HG03342 (cell line): ENCODE data around the gene VAPA.
"Not testable (repeated sequence)": the region's sequence is repeated elsewhere in the genome, so short reads cannot be mapped to it uniquely, and the experiment has no call there.

Experiments used
- ATAC-seq: cut with Tn5 transposase; IDR thresholded peaks from one replicate; pipeline ENCODE4 v1.9.1; 2021; ENCODE audit warnings: mild to moderate bottlenecking, moderate library complexity; ENCODE audit not compliant: unreplicated experiment

The VAPA gene

GRCh38 chr18:9885170-9886004 is 28.4 kb upstream of the VAPA start, which contains the start of gene TXNDC2:
TSS of gene TXNDC2 (plus strand) at chr18:9885973. CDS start at chr18:9886681, 708 bp downstream.
- ATAC-seq = no peak

GRCh38 chr18:9886005-9886348 is 27.8 kb upstream of the VAPA start:
- no peak for ATAC-seq

DNA sequence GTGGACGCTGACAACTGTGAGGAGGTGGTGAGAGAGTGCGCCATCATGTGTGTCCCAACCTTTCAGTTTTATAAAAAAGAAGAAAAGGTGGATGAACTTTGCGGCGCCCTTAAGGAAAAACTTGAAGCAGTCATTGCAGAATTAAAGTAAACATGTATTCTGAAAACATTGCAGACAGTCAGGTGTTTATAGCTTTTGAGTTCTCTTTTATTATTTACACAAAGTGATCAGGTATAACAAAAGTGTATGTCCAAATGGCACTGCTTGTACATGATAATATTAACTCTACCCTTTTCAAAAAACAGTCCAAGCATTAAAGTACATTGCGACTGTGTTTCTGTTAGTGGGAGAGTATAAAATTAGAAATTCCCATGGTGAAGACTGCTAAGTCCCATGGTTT is 25.8 kb upstream of the VAPA start:
- no peak for ATAC-seq

- ATAC-seq = no peak
Observed at GRCh38 chr18:9890196-9890595, 23.6 kb upstream of the VAPA start.

DNA sequence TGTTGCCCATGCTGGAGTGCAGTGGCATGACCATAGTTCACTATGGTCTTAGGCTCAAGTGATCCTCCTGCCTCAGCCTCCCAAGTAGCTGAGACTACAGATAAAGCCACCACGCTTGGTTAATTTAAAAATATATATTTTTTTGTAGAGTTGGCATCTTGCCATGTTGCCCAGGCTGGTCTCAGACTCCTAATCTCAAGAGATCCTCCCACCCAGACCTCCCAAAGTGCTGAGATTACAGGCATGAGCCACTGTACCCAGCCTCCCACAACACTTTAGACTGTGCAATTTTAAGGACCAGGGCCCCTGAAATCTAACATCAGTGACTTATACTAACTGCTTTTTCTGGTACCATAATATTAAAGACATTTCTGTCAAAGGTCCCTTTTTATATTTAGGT is 22.9 kb upstream of the VAPA start:
- no peak for ATAC-seq

DNA sequence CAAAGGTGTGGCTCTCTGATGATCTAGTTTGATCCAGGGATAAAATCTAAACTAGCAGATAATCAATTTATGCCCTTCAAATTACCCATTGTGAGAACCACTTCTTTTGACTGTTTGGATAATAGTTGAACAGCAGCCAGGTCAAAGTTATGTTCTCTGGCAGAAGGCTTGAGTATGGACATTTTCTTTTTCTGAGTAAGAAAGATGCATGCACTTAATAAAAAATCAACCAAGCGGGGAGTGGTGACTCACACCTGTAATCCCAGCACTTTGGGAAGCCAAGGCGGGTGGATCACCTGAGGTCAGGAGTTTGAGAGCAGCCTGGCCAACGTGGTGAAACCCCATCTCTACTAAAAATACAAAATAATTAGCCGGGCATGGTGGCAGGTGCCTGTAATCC is 22.3 kb upstream of the VAPA start:
- not testable (repeated sequence) for ATAC-seq

DNA sequence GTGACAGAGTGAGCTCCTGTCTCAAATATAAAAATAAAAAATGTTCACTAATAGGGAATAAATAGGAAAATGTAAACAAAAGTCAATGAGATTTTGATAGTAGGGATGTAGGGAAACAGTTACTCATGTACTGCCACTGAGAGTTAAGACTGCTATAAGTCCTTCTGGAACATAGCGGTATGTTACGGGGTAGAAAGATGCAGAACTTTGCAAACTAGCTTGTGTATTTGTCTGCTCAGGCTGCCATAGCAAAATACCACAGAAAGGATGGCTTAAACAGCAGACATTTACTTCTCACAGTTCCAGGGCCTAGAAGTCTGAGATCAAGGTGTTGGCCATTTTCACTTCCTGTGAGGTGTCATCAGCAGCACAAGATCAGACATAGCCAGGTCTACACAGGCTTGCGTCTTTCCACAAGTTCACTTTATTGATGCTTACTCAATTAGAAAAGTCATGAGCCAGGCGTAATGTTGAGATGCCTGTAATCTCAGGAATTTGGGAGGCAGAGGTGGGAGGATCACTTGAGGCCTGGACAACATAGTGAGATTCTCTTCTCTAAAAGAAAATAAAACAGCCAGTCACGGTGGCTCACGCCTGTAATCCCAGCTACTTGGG is 19.3 kb upstream of the VAPA start:
- ATAC-seq = no peak

DNA sequence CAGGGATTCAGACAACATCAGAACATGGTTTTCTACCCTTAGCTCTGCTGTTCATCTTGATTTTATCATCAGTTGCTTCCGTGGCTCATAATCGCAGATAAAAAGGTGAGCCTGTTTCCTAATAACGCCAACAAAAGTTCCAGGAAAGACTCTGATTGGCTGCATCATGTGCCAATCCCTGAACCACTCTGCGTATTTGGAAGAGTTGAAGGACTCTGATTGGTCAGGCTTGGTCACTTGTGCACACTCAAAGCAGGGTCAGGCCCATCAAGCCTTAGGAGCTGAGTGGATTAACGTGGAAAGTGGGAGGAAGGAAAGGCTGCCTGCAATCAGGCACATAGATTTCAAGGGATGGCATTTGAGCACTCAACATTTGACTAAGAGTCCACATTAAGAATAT is 16.7 kb upstream of the VAPA start:
- no peak for ATAC-seq

DNA sequence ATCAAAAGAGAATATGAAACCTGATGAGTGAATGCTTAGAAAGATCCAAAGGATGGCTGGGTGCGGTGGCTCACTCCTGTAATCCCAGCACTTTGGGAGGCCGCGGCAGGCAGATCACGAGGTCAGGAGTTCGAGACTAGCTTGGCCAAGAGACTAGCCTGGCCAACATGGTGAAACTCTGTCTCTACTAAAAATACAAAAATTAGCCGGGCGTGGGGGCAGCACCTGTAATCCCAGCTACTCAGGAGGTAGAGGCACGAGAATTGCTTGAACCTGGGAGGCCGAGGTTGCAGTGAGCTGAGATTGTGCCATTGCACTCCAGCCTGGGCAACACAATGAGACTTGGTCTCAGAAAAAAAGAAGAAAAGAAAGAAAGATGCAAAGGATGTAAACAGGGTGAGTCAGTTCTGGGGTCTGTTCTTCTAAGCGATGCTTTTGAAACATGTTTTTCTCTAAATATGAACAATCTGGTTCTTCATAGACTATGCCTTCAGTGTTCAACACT is 16.0 kb upstream of the VAPA start:
- ATAC-seq = not testable (repeated sequence)

DNA sequence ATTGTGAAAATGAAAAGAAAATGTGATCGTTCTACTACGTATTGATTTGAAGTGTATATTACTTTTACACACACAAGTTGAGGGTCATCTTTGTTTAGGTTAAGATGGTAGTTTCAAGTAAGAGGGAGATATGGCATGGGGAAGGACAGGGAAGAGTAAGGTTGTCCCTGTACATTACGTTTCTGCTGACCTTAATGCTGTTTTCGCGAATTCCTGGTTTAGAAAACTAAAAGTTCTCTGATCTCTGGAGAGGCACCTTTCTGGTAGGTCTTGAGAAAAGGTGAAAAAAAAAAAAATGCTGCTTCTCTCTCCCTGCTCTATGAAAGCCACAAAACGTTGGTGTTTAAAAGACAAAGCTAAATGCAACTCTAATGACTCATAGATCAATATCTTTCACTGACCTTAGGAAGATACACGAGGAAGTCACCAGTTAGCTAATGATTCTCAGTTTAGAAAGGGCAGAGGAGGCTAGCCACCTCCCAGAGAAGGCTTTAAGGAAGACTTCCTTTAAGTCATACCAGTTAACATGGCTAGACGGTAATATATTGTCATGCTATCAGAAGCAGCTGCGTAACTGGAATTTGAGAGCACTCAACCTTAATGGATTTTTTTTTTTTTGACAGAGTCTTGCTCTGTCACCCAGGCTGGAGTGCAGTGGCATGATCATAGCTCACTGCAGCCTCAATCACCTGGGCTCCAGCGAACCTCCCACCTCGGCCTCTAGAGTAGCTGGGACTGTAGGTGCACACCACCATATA is 14.8 kb upstream of the VAPA start:
- no peak for ATAC-seq

GRCh38 chr18:9899550-9899930 is 14.3 kb upstream of the VAPA start:
- ATAC-seq = not testable (repeated sequence)

GRCh38 chr18:9900699-9901098 is 13.1 kb upstream of the VAPA start:
- ATAC-seq = no peak

- no peak for ATAC-seq
Observed at GRCh38 chr18:9901377-9901776, 12.4 kb upstream of the VAPA start.

DNA sequence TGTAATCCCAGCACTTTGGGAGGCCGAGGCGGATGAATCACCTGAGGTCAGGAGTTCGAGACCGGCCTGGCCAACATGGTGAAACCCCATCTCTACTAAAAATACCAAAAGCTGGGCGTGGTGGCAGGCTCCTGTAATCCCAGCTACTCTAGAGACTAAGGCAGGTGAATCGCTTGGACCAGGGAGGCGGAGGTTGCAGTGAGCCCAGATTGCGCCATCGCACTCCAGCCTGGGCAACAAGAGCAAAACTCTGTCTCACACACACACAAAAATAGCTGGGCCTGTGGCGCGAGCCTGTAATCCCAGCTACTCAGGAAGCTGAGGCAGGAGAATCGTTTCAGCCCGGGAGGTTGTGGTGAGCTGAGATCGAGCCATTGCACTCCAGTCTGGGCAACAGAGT is 11.6 kb upstream of the VAPA start:
- not testable (repeated sequence) for ATAC-seq

GRCh38 chr18:9902832-9903231 is 11.0 kb upstream of the VAPA start:
- ATAC-seq = no peak

- no peak for ATAC-seq
Observed at GRCh38 chr18:9905401-9905922, 8.4 kb upstream of the VAPA start.

GRCh38 chr18:9906481-9906880 is 7.3 kb upstream of the VAPA start:
- ATAC-seq = no peak

DNA sequence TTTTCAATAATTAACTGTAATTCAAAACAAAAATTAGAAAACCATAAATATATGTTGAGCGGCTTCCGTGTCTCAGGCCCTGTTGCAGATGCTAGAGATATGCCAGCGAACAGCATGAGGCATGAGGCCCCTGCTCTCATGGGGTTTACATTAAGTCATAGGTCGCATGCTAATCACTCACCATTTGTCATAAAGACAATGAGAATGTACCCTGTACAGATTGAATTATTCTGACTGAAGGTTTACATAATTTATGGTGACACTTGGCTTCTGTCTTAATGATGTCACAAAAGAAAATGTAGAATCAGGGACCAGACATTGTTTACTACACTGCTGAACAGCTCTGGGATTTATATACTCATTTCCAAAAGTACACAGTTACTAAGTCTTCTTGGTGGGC is 5.9 kb upstream of the VAPA start:
- no peak for ATAC-seq

DNA sequence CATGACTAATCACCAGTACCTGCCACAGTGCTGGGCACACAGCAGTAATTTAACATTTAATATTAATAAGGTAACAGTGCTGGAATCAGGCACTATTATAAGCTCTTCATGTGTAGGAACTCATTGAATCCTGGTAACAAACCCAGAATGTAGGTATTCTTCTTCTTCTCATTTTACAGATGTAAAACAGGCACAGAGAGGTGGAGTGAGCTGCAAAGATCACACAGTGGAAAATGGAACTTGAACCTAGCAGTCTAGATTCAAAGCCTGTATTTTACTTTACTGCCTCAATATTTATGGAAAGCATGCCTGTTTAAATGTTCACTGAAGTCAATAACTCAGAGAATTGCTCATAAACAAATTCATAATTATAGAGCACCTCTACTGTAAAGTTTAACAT is 3.7 kb upstream of the VAPA start:
- ATAC-seq = no peak

DNA sequence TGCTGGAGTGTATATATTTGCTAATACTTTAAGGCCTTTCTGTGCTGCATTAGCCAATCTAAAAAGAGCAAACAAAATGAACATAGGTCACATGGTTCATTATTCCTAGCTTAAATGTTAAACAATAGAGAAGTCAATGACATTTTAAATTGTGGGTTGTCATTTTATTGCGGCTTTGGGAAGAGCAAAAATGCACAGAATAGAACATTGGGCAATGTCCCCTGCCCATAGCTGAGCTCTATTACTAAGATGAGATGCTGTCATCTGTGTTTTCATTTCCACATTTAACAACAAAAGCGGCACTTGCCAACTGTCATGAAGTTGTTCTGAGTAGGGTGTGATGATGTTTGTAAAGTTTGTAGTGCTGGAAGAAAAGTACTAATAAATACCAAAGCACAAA is 3.2 kb upstream of the VAPA start:
- no peak for ATAC-seq

DNA sequence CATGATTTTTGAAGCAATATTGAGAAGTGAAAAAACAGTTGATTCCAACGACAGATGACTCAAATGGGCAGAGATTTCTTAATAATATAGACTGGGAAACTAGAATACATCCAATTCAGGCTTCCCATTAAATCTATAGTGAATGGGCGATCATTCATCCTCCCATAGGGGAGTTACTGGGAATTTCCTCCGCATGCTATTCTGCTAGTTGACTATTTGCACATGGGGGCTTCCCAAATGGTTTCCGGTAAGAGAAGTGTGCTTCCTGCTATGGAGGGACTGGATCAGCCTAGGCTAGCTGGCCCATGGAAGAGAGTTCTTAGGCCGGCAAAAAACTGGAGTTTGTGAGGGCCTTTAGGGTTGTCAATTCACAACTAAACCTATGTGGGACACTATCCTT is 2.6 kb upstream of the VAPA start:
- ATAC-seq = no peak
